ENCODE measurements around the gene LOC101059915.
A peak's percentile ranks its signal among the peaks of the same experiment; 100 is the strongest.

Gene LOC101059915

GRCh38 chrX:71667328-71668247 is at the start of gene LOC101059915:
LOC101059915 (plus strand) TSS chrX:71667546.
- DNase-seq (ENCODE audit: low read depth in 2 of 2): no peak

DNA sequence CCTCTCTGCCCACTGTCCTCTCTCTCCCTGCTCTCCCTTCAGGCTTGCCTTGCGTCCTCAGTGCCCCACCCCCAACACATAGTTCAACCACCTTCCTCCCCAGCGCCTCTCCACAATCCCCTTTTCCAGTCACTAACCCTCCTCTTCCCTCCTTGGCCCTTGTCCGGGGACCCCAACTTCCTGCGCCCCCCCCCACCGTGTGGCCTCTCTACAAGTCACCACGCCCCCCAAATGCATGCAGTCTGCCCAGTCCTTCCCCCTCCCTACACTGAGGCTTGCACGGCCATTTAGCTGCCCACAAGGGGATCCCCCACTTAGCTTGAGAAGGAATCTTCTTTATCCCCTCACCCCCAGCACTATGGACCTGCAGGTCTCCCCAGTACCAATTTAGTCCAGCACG is 49.6 kb upstream of the LOC101059915 start:
- no peak for DNase-seq (ENCODE audit: low read depth in 2 of 2)

DNA sequence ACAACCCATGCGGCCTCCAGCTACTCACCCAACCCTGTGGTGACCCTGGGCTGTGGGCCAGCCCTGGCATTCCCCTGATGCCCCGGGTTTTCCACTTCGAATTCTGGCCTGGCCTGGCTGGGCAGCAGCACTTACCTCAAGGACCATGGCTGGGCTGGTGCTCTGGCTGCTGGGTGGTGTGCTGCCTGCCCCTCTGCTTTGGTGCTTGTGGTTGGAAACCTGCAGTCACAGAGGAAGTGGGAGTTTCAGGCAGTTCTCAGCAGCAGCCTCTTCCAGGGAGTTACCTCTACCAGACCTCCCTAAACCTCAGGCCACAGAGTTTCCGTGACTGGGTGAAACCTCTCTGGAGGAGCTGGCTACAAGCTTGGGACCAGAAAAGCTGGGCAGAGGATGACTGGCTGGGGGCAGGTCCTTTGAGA is 49.0 kb upstream of the LOC101059915 start, which contains the start of gene CXCR3:
TSS of gene CXCR3 (minus strand) at position 209 of the 419 bp plus-strand sequence. CDS start at position 147, 62 bp downstream.
- DNase-seq (ENCODE audit: low read depth in 2 of 2): peak; percentile 47 to 58

GRCh38 chrX:71618787-71619186 is 48.6 kb upstream of the LOC101059915 start:
- no peak for DNase-seq (ENCODE audit: low read depth in 2 of 2)

GRCh38 chrX:71619193-71619592 is 48.2 kb upstream of the LOC101059915 start:
- peak; percentile 40 to 43 for DNase-seq (ENCODE audit: low read depth in 2 of 2)

DNA sequence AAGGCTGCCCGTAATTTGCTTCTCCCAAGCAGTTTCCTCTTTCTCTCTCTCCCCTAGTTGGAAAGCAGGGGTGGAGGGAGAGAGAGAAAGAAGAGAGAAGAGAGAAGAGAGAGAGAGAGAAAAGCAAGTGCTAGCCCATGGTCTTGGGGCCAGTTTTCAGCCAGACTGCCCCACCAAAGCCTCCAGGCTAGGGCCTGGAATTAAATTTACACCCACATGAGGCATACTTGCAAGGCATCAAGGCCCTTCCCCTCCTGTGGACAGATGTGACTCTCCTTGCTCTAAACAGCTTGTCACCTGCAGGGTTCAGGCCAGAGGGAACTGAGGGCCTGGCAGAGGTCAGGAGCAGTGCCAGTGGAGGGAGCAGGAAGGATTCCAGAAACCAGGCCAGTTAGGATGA is 47.4 kb upstream of the LOC101059915 start:
- no peak for DNase-seq (ENCODE audit: low read depth in 2 of 2)

- DNase-seq (ENCODE audit: low read depth in 2 of 2): no peak
These were observed 45.7 kb upstream of the LOC101059915 start for GRCh38 chrX:71621603-71622002.

DNA sequence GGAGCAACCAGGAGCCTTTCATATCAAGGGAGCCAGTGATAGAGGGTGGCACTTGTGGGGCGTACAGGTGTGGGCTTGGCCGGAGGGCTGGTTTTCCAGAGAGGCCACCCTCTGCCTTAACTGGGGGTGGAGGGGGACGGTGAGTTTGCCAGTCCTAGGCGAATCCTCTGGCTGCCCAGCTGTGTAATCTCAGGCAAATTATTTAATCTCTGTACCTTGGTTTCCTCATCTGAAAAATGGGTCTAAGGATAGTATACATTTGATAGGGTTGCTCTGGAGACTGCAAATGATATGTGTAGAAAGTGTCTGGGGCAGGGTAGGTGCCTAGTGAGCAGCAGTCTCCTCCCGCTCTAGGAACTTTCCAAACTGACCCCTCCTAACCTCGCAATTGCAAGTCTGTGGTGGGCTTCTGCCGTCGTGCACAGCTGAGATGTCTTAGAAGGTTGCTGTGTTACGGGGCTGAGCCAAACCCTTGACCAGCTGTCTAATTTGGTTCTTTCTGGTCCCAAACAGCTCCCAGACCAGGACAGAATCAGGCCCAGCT is 45.2 kb upstream of the LOC101059915 start:
- no peak for DNase-seq (ENCODE audit: low read depth in 2 of 2)

- peak; percentile 46 to 59 for DNase-seq (ENCODE audit: low read depth in 2 of 2)
These were observed 44.5 kb upstream of the LOC101059915 start for GRCh38 chrX:71622576-71623450.

- no peak for DNase-seq (ENCODE audit: low read depth in 2 of 2)
These were observed 43.6 kb upstream of the LOC101059915 start for GRCh38 chrX:71623714-71624113.

DNA sequence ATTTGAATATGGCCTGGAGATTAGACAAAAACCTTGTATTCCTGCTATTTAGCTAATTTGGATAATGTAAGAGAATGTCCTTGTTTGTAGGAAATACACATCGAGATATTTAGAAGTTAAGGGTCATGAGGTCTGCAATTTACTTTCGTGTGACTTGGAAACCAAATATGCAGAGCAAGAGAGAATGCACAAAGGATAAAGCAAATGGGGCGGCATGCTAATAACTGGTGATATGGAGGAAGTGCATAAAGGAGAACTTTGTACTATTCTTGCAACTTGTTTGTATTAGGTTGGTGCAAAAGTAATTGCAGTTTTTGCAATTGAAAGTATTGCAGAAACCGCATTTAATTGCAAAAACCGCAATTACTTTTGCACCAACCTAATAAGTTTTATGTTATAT is 41.9 kb upstream of the LOC101059915 start:
- DNase-seq (ENCODE audit: low read depth in 2 of 2): no peak

GRCh38 chrX:71626576-71626975 is 40.8 kb upstream of the LOC101059915 start:
- no peak for DNase-seq (ENCODE audit: low read depth in 2 of 2)

DNA sequence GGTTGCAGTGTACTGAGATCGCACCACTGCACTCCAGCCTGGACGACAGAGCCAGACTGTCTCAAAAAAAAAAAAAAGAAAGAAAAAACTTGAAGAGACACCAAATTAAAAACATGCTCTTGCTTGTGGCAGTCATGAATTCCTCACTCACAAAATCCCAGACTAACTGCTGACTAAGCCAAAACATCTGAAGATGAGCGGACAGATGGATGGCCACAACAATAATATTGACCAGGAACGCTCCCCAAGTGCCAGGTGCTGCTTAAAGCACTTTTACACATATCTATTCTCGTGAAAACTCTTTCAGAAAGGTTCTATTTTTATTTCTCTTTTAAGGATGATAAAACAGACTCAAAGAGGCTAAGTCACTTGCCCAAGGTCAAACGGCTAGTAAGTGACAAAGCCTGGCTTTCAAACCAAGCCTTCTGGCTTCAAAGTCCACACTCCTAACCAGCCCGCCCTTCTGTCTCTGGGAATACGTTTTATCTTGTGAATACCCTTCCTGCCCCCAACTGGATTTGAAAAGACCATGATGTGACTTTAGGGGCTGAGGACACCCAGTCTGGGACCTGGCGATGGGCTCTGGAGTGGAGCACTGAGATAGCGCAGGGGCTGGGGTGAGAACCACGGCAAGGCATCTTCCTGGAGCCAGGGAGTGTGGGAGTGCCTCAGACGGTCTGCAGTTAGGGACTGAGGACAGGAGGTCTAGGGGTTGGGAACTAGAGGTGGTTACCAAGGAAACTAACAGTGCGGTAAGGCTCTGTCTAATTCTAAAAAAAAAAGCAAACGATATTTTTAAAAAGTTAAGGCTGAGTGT is 39.5 kb upstream of the LOC101059915 start:
- no peak for DNase-seq (ENCODE audit: low read depth in 2 of 2)

- no peak for DNase-seq (ENCODE audit: low read depth in 2 of 2)
These were observed 37.9 kb upstream of the LOC101059915 start for GRCh38 chrX:71629467-71629866.

DNA sequence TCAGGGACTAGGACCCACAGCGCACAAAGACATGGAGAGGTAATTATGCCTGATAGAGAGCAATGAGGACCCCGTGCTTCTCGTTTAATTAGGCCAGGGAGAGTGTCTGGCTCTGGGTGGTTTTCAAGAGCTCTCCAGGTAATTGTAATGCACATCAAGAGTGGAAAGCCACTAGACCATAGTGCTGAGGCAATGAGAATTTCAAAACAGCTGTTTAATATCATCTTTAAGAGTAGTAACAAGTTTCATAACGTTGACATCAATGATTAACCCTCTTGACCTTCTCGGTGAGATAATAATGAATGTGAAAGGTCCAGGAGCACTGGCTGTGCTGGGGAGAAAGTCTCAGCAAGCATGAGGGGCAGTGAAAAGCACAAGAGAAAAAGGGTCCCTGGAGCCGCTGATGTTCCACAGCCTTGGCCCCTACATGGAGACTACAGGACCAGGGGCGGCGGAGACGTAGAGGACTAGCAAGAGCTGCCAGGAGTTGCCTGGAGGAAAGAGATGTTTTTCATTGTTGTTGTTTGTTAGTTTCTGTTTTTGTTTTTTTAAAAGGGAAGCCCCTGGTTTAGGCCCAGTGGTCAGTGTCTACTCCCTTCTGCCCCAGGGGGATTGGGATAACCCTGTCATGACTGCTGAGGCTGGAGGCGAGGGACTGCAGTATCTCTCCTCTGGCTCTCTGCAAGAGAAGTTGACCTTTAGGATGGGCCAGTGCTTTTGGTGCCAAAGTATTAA is 34.3 kb upstream of the LOC101059915 start:
- no peak for DNase-seq (ENCODE audit: low read depth in 2 of 2)

GRCh38 chrX:71634366-71634765 is 33.0 kb upstream of the LOC101059915 start:
- no peak for DNase-seq (ENCODE audit: low read depth in 2 of 2)

- DNase-seq (ENCODE audit: low read depth in 2 of 2): no peak
These were observed 30.7 kb upstream of the LOC101059915 start for GRCh38 chrX:71636438-71637252.

GRCh38 chrX:71637253-71637618 is 30.1 kb upstream of the LOC101059915 start:
- no peak for DNase-seq (ENCODE audit: low read depth in 2 of 2)

GRCh38 chrX:71637848-71638247 is 29.5 kb upstream of the LOC101059915 start:
- DNase-seq (ENCODE audit: low read depth in 2 of 2): no peak

DNA sequence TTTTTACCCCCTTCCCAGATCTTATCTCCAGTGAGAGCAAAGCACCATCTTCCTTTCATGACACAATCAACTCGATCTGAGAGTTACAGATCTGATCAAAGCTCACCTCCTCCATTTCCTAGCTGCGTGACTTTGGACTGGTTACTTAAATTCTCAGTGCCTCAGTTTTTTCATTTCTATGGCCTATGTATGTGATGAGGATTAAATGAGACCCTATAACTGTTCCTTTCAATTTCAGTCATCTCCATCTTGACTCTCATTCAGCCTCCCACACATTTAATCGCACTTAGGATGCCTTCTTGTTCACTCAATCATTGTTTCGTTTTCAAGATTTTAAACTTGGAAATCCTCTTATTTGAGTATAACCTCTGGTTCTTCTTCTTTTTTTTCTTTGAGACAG is 28.9 kb upstream of the LOC101059915 start:
- DNase-seq (ENCODE audit: low read depth in 2 of 2): no peak

Measured in activated CD4-positive, alpha-beta T cell treated with anti-CD3 and anti-CD28 coated beads for 24 hours (primary cell).